Neutrophil (primary cell): Measurements from ENCODE around the gene SBDS.
"Not testable (repeated sequence)": the region's sequence is repeated elsewhere in the genome, so short reads cannot be mapped to it uniquely, and the experiment has no call there.

Source experiments
- H3K27ac ChIP-seq: fragments of 200-600 bp; sonication (generic); 2 replicates; pipeline ENCODE4 v1.5.1; 2016; ENCODE audit warnings: mild to moderate bottlenecking, moderate library complexity
- H3K27me3 ChIP-seq: fragments of 200-600 bp; sonication (generic); 2 replicates; pipeline ENCODE4 v1.6.0; 2016; ENCODE audit warnings: mild to moderate bottlenecking
- H3K36me3 ChIP-seq: fragments of 200-600 bp; sonication (generic); 2 replicates; pipeline ENCODE4 v1.5.1; 2017
- H3K4me1 ChIP-seq, 2 experiments: fragments of 200-600 bp in 1 of 2; sonication (generic) in 1 of 2; 1 replicate in 1 of 2; 2 replicates in 1 of 2; pipeline versions ENCODE4 v1.5.1 to v1.6.1; 2013 to 2016; ENCODE audit warnings: low read depth in 1 of 2, low read length in 1 of 2, mild to moderate bottlenecking in 1 of 2, moderate library complexity in 1 of 2; ENCODE audit not compliant: control insufficient read depth in 1 of 2, insufficient read depth in 1 of 2
- H3K4me3 ChIP-seq, 2 experiments: fragments of 200-600 bp in 1 of 2; sonication (generic) in 1 of 2; 1 replicate in 1 of 2; 2 replicates in 1 of 2; pipeline ENCODE4 v1.5.1; 2013 to 2016; ENCODE audit warnings: low read depth in 1 of 2, low read length in 1 of 2, mild to moderate bottlenecking in 1 of 2, moderate library complexity in 1 of 2
- H3K9me3 ChIP-seq: fragments of 200-600 bp; sonication (generic); 2 replicates; pipeline ENCODE4 v1.5.1; 2016
- CTCF ChIP-seq: fragments of 200-600 bp; sonication (generic); IDR thresholded peaks from 2 replicates; pipeline ENCODE4 v1.5.1; 2016; ENCODE audit warnings: antibody characterized with exemption

SBDS gene

GRCh38 chr7:67022511-67022910, 27.1 kb upstream of the SBDS start:
- no peaks in the 10 kb centered on the region for H3K27me3 ChIP-seq
- no peak overlapping the region for H3K27ac ChIP-seq
- peaks cover 18% of the 10 kb centered on the region for H3K36me3 ChIP-seq
- no peaks in the 10 kb centered on the region for H3K9me3 ChIP-seq
- no peak overlapping the region for H3K4me3 ChIP-seq
- peaks cover 7 to 12% of the 10 kb centered on the region in 2 experiments for H3K4me1 ChIP-seq
- no peak for TF ChIP-seq CTCF

GRCh38 chr7:67021260-67021659, 25.9 kb upstream of the SBDS start:
- H3K4me1 ChIP-seq = peaks cover 7 to 17% of the 10 kb centered on the region in 2 experiments
- H3K27me3 ChIP-seq = no peaks in the 10 kb centered on the region
- no peak overlapping the region for H3K27ac ChIP-seq
- TF ChIP-seq CTCF = no peak
- H3K36me3 ChIP-seq = peaks cover 18% of the 10 kb centered on the region
- no peak overlapping the region for H3K4me3 ChIP-seq
- H3K9me3 ChIP-seq = no peaks in the 10 kb centered on the region

- Histone ChIP-seq H3K9me3 (no peaks in the 10 kb centered on the region), H3K27ac (no peak overlapping the region), H3K4me3 (no peak overlapping the region), H3K4me1 (peaks cover 7 to 20% of the 10 kb centered on the region in 2 experiments), H3K27me3 (no peaks in the 10 kb centered on the region), H3K36me3 (peaks cover 18% of the 10 kb centered on the region)
- no peak for TF ChIP-seq CTCF
Observed at GRCh38 chr7:67019562-67020390, 24.4 kb upstream of the SBDS start.

- no peaks in the 10 kb centered on the region for H3K27me3 ChIP-seq
- H3K27ac ChIP-seq = peak overlapping the region; percentile 82
- H3K4me1 ChIP-seq = peaks cover 15 to 29% of the 10 kb centered on the region in 2 experiments
- peaks cover 18% of the 10 kb centered on the region for H3K36me3 ChIP-seq
- H3K4me3 ChIP-seq = no peak overlapping the region
- no peak for TF ChIP-seq CTCF
- no peaks in the 10 kb centered on the region for H3K9me3 ChIP-seq
Observed at GRCh38 chr7:67018940-67019339, 23.6 kb upstream of the SBDS start.

GRCh38 chr7:67017971-67018370, 22.6 kb upstream of the SBDS start:
- Histone ChIP-seq H3K4me1 (peaks cover 16 to 30% of the 10 kb centered on the region in 2 experiments), H3K27ac (peak overlapping the region; percentile 82), H3K36me3 (peaks cover 18% of the 10 kb centered on the region)
- not testable (repeated sequence) for H3K27me3 ChIP-seq, H3K4me3 ChIP-seq, H3K9me3 ChIP-seq

GRCh38 chr7:67014076-67014622, 18.8 kb upstream of the SBDS start:
- H3K27ac ChIP-seq = peak overlapping the region; percentile 79
- not testable (repeated sequence) for H3K9me3 ChIP-seq, H3K36me3 ChIP-seq, H3K27me3 ChIP-seq, H3K4me3 ChIP-seq
- H3K4me1 ChIP-seq = peaks cover 16 to 30% of the 10 kb centered on the region in 2 experiments

GRCh38 chr7:67009677-67010076, 14.3 kb upstream of the SBDS start:
- not testable (repeated sequence) for H3K9me3 ChIP-seq, H3K27me3 ChIP-seq, H3K4me1 ChIP-seq, H3K27ac ChIP-seq, H3K4me3 ChIP-seq
- H3K36me3 ChIP-seq = peaks cover 10% of the 10 kb centered on the region
